Kidney glomerular epithelial cell (primary cell): ENCODE measurements around the gene IPO9.
"Not testable (repeated sequence)": the region's sequence is repeated elsewhere in the genome, so short reads cannot be mapped to it uniquely, and the experiment has no call there.

Experiments used
- DNase-seq: peaks from one replicate; lab custom pipeline; 2025; lab: John Stamatoyannopoulos, UW

Gene IPO9

DNA sequence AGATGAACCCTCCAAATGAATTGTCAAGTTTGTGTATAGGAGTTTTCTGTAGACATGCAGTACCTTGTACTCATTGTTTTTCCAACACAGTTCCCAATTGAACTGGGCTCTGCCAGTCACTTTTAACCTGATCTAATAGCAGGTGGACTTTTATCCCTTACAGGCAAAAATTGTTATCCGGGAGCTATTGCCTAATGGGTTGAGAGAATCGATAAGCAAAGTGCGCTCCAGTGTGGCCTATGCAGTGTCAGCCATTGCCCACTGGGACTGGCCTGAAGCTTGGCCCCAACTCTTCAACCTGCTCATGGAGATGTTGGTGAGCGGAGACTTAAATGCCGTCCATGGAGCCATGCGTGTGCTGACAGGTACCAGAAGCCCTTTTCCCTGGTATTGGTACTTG is 19.3 kb downstream of the IPO9 start:
- DNase-seq, result no peak

DNA sequence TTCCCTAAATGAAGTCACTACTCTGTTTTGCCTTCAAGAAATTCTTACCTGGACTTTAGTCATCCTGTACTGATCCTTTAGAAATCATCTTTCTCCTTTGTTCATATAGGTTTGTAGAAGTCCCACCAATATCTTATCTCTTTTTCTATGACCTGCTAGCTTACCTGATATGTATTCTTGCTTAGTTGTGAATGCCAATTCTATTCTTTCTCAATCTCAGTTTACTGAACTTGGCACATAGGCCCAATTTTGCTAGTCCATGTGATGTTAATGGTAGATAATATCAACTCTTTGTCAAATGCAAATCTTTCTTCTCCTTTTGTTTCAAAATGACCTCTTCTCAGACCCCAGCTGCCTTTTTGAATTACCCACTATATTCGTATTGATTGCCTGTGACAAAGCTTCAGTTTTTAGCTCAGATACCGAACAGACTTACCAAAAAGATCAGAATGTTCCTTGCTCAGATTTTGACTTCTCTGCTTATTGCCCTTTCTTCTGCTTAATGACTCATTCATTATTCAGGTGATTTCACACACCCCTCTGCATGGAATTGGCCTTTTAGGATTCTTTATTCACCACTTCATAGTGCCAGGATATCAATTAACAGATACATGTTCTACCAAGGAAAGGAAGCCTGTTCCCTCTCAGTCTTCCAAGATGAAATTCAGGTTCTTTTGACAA is 20.6 kb downstream of the IPO9 start:
- DNase-seq, result no peak

DNA sequence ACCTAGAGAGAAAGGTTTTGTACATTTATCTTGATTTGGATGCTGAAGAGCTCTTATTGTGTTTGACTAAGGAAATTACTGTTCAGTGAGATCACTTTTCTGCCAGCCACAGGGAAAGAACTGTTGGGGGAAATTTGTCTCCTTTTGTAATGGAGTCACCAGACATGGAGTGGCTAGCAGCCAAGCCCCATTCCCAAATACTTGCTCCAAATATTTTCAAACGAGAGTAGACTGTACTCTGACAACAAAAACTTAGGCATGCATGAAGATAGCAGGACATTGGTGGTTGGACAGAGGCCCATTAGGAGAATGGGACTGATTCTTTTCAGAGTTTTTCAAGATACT is 21.1 kb downstream of the IPO9 start:
- DNase-seq, result peak; percentile 72

DNA sequence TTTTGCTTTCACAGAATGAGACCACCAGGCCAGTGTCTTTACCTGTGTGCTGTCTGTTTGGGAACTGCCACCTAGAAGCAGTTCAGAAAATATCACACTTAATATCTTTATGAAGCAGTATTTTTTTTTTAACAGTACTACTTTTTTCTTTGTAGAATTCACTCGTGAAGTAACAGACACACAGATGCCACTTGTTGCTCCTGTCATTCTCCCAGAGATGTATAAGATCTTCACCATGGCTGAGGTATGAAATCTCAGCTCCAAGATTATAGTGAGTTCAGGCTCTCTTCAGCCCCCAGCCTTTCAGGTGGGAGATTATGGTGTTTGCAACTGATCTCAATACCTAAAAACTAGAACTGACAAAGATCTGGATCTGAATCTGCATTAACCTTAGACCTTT is 23.0 kb downstream of the IPO9 start:
- no peak for DNase-seq

DNA sequence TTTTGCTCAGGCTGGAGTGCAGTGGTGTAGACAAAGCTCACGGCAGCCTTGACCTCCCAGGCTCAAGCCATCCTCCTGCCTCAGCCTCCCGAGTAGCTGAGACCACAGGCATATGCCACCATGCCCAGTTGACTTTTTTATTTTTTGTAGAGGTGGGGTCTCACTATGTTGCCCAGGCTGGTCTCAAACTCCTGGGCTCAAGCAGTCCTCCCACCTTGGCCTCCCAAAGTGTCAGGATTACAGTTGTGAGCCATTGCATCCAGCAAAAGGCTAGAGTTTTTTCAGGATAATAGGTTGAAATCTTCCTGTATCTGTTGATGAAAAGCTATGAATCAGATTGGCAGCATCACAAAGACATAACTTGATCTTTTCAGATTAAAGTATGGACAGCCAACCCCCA is 27.8 kb downstream of the IPO9 start:
- not testable (repeated sequence) for DNase-seq

DNA sequence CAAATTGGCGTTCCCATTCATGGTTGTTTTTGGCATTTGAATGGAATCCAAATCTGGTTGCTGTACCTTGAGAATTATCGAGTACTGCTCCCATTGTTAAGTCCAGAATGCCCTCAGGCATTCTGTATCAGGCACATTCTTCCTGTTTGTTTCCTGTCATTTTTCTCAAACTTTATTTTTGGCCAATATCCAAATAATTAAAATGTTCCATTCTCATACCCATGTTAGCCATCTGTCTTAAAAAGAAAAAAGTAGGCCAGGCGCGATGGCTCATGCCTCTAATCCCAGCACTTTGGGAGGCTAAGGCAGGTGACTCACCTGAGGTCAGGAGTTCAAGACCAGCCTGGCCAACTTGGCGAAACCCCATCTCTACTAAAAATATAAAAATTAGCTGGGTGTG is 30.5 kb downstream of the IPO9 start:
- no peak for DNase-seq

GRCh38 chr1:201861448-201861847 is 32.5 kb downstream of the IPO9 start:
- DNase-seq, result no peak

GRCh38 chr1:201870397-201870796 is 41.4 kb downstream of the IPO9 start:
- no peak for DNase-seq

DNA sequence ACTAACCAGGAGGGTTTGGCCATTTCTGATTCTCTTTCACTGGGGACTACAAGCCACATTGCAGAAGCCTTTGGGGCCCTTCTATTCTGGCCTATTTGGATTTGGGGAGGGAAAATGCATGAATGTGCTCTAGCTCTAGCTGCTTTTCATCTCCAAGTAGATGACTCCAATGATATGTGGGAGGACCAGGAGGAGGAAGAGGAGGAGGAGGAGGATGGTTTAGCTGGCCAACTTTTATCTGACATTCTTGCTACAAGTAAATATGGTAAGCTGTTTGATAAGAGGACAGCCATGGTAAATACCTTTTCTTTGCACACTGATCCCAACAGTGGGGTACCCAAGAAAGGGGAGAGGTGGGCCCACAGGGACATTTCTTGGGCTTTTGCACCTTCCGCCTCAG is 45.7 kb downstream of the IPO9 start:
- DNase-seq, result no peak

- DNase-seq, result no peak
Measured at GRCh38 chr1:201876148-201876818, 47.3 kb downstream of the IPO9 start.

- DNase-seq, result peak; percentile 26
Measured at GRCh38 chr1:201877877-201878401, 49.0 kb downstream of the IPO9 start.

DNA sequence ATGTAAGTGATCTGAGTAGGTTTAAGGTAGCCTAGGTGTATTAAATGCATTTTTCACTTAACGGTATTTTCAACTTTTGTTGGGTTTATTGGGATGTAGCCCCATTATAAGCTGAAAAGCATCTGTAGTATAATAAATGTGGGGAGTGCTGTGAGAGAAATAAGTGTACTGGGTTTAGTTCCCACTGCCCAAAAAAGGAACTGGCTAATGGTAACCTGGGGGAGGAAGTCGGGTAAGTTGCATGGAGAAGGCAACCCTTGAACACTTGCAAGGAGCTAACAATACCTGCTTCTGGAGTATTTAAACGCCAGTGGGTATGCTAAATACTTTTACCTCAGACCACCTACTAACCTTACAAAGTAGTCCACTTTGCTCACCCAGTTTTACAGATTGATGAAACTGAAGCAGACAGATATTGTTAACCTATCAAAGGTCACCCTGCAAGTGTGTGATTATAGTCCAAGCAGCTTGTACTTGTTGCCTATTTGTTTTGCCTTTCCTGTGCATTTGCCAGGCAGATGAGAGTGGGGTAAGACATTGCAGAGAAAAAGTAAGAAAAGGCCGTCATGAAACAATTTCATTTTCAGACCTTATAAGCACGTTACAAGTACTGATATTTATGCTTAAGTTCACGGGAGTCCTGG is 52.1 kb downstream of the IPO9 start:
- DNase-seq, result no peak

DNA sequence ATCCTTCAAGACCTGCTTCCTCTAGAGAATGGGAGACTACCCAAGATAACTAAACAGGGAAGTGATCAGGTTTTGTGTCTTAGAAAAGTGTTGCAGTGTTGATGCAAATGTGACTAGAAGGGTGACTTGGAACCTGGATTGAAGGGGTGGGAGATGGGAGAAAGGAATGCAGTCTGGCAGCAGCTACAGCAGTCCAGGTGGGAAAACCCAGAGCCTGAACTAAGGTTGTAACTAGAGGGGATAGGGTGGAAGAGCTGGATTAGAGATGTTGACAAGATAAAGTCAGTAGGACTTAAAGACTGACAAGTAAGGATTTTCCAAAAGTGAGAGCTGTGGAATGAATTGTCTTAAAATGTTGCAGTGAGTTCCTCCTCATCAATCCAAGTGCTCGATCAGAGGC is 52.7 kb downstream of the IPO9 start:
- no peak for DNase-seq

GRCh38 chr1:201882665-201883132 is 53.7 kb downstream of the IPO9 start:
- peak; percentile 26 for DNase-seq

DNA sequence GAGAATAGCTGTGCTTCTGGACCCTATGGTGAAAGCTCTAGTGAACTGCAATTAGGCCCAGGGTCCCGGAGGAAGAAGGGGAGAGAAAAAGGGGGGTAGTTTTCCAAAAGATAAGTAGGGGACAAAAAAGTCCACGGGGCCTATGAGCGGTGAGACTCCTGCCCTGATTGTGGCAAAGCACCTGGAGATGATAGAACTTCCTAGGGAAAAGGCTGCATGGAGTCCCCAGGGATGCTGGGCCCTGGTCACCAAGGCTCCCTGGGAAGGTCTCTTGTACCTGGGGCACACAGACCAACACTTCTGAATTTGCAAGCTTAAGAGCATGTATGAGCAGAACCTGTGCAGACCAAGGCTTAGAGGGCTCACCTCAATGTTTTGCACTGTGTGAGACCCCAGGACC is 54.3 kb downstream of the IPO9 start:
- no peak for DNase-seq

DNA sequence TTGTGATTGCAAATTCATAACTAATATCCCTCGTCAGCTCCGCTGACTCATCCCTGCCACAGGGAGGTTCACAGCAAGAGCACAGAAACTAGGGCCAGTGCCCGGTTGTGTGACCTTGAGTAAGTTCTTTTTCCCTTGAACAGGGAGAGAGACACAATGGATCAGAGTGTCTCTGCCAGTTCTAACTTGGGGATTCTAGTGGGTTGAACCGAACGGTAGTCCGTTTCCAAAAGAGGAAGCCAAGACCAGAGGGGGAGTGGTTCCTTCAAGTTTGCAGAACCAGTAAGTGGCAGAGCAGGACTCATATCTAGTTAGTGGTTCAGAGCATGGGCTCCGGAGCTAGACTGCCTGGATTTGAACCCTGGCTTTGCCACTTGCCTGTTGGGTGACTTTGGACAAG is 54.8 kb downstream of the IPO9 start:
- no peak for DNase-seq

DNA sequence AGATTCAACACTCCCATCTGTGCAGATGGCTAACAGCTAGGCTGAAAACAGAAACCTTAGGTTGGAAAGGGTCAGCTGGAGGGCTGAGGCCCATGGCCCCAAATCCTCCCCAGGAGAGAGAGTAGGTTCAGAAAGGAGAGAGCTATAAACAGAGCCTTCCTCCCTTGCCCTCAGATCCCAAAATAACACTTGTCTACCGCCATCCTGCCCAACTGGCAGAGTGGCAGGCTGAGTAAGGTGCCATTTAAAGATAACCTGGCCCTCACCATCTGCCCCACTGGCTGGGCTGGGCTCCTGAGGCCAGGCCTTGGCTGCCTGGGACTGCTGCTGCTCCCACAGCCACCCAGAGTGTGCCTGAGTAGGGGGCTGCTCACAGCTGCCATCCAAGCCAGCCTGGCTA is 55.5 kb downstream of the IPO9 start:
- no peak for DNase-seq

DNA sequence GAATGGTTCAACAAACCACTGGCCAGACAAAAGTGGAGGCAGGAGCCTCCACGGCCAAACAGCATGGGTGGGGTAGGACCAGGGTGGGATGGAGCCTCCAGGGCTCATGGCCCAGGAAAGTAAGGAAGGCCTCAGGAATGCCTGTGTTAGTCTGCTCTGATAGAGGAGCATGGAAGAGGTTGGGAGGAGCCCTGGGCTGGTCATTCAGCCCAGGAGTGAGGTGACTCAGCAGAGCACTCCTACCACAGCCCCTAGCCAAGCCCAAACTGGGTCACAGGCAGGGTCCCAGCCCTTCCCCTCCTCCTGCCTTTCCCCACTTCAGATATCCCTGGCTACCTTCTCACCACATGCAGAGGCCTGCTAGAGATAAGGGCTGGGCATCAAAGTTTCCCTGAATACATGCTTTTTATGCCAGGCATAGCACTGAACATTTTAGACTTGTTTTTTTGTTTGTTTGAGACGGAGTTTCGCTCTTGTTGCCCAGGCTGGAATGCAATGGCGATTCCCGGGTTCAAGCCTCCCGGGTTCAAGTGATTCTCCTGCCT is 56.6 kb downstream of the IPO9 start:
- DNase-seq, result peak; percentile 26

DNA sequence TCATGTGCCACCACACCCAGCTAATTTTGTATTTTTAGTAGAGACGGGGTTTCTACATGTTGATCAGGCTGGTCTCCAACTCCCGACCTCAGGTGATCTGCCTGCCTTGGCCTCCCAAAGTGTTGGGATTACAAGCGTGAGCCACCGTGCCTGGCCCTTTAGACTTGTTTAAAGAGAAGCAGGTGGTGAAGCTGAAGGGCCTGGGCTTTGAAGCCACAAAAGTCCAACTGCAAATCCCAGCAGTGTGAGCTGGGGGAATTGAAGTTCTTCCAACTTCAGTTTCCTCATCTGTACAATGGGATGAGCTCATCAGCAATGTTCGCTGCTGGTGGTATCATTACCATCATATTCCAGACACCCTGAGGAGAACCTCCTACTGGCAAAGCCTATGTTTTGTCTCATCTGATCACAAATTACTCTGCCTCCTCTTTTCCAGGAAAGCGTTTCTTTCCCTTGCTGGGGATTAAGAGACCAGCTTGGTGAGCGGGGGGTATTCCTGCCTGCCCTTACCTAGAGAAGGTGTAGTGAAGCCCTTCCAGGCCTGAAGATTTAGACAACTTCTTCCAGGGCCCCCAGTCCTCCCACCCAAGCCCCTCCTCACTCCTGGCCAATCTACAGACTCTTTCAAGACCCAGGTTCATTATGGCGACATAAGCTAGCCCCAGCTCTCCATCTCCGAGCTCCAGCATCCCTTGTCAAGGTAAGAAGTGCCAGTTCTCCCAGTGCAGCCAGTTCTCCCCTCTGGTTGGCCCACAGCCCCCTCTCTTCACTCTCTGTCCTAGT is 57.3 kb downstream of the IPO9 start:
- no peak for DNase-seq

- no peak for DNase-seq
Measured at GRCh38 chr1:201887116-201887866, 58.3 kb downstream of the IPO9 start.
